ENCODE results near the gene ZKSCAN4. TPM values are rescaled to one million over a fixed set of nuclear protein-coding genes. Genes with fewer than 3 reads are reported as not detected.

ZKSCAN4 gene
- total RNA-seq, 1 experiment from 2014 or later: 3.5 TPM

DNA sequence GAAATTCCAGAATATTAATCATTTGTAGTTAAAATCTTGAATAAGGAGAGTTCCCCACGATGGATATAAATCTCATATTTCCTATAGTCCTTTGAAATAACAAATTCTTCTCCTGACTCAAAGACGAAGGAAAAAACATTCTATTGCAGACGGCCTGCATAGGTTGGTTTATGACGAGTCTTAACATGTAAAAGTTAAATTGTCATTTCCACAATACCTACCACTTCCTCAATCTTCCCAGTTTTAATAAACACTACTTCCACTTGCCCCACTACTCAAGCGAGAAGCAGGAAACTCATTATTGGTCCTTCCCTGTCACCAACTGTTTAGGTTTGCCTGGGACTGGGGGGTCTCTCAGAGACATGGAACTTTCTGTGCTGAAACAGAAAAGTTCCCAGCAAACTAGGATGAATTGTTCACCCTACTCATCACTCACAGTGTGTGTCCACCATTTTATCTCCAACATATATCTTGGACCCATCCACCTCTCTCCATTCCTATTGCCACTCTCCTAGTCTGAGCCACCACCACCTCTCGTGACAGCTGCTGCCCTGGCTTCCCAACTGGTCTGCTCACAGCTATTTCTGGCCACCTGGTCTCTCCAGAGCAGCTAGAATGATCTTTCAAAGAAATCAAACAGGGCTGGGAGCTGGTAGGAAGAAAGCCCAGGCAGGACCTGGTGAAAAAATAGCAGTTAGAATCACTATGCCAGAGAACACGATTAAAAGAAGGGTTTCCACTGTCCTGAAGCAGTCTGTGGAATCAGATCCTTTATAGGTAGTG lies 42.1 kb downstream of the ZKSCAN4 start:
- no peak for DNase-seq (ENCODE audit: low spot score)

DNA sequence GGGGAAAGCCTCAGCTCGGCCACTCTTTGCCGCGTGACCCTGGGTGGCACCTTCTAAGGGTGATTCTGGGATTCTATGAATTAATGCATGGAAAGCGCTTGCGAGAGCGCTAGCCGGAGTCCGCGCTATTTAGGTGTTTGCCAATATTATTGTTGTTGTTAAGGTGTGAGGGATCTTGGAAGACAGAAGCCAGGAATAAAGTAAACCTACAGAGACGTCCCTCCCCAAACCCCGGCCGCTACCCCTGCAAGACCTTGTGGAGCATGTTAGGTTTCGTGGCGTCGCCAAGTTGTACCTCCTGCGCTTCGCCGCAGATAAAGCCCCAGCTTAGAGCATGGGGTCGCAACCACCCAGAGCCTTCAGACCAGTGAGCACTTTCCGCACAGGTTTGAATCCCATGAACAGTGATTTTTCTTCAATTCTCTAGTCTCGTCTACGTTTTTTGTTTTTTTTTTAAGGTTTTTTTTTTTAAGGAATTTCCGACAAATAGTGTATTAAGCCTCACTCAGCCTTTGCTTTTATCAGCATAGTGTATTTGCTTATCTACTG lies 43.9 kb downstream of the ZKSCAN4 start:
- DNase-seq (ENCODE audit: low spot score): no peak

DNA sequence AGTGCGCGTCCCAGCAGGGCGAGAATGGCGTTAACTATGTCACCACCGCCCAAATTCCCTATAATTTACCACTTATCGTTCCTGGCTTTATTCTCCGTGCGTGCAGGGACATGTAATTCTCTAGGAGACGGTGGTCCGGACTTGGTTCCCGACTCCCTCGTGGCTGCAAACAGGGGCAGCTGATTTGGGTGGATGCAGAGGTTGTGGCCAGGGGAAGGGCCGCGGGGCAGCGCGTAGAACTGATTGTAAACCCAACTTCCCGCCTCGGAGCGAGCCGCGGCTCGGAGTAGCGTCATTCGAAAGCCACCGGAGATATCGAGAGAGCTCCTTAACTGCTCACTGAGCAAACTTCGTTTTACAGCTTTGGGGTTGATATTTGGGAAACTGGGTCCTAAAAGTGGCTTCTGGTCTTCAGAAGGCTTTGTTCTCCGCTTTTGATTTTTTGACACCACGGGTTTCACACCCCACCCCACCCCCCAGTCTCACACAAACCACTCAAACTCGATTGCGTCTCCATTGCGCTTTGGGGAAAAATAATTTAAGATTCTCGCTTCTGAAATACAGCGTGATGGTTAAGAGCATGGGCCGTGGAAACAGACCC lies 44.5 kb downstream of the ZKSCAN4 start:
- DNase-seq (ENCODE audit: low spot score): no peak

DNA sequence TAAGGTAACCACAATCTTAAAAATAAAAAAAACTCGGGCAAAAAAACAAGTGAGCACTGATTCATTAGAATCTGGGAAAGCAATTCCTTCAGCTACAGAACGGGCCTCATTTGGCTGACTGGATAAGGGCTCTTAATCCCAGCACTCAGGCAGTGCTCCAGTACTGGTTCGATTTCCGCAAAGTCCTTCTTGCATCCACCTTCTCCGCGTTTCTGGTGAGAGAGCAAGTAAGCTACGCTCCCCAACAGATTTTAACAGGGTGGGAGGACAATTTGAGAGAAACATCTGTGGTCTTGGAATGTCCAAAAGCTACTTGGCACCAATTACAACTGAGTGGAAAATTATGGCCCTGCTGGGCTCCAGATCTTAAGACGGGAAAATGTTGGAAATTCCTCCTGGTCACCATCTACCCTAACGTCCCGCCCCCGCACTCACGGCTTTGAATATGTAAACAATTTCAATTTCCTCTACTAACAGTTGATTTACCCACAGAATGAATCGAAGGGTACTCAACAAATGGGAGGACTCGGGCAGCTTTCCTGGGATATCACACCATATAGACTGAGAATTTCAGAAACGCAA lies 45.0 kb downstream of the ZKSCAN4 start:
- no peak for DNase-seq (ENCODE audit: low spot score)

DNA sequence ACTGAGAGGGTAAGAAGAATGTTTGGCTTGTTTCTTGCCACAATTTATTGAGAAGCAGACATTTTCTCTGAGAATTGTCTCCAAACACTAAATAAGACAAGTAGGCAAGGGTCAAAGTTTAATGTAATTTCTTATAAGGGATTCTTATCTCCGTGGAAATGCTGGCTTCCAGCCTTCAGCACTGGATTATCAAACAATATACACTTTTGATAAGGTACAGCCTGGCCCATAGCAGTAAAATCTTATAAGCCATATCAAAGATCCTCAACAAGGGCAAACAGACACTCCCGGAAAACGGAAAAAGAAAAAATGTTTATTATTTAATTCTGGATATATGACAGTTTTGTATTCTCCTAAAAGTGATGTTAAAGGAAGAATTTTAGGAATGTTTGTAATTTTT lies 45.5 kb downstream of the ZKSCAN4 start:
- no peak for DNase-seq (ENCODE audit: low spot score)

DNA sequence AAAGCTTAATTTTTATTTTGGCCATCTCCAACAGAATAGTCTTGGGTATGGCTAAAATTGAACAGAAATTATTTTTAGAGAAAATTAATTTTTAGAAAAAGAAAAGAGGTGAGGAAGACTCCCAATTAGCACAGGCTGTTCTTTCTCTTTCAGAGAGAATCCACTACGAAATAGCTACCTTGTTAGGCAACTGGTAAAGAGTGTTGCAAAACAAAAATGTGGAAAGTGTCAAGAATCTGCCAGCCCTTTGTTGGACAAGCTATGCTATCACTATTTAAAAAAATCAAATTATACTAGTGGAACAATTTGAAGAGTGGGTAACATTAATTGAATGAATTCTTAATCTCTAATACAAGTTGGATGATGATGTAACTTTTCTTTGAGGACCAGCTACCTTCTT lies 46.2 kb downstream of the ZKSCAN4 start:
- no peak for DNase-seq (ENCODE audit: low spot score)

DNA sequence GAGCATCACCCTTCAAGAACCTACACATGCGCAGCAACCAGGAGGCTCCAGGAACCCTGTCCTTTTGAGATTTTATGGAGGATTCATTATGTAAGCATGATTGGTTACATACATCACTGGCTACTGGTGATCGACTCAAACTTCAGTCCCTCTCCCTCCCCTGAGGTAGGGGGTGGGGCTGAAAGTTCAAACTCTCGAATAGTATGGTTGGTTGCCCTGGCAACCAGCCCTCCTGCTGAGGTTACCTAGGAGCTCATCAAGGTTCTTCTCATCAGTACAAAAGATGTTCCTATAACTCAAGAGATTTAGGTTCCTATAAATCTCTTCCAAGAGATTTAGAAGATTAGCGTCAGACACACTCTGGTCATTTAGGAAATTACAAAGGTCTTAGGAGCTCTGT lies 48.9 kb downstream of the ZKSCAN4 start:
- DNase-seq (ENCODE audit: low spot score): no peak

DNA sequence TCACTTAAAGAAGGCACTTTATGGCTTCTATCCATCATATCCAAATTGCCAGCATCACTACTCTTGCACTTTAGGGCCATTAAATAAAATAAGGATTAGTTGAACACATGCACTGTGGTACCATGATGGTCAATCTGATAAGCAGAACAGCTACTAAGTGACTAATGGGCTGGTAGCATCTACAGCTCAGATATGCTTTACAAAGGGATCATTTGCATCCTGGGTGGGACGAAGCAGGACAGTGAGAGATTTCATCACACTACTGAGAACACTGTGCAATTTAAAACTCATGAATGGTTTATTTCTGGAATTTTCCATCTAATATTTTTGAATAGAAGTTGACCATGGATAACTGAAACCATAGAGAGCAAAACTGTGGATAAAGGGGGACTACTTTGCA lies 52.0 kb downstream of the ZKSCAN4 start:
- no peak for DNase-seq (ENCODE audit: low spot score)

Other genes with a start within 250 kb of the ZKSCAN4 start
- gene ZNF165, start 171.7 kb downstream of the ZKSCAN4 start, total RNA-seq (2014; rRNA removed; shearing (Covaris generic)): 0.09 and 1.4 TPM in 2 replicates
- gene ZSCAN16, start 127.7 kb downstream of the ZKSCAN4 start, total RNA-seq (2014; rRNA removed; shearing (Covaris generic)): 7.7 and 9.9 TPM in 2 replicates
- gene ZKSCAN8, start 110.4 kb downstream of the ZKSCAN4 start, total RNA-seq (2014; rRNA removed; shearing (Covaris generic)): 10.2 and 10.4 TPM in 2 replicates
- 14.0 and 17.0 TPM in 2 replicates for gene ZSCAN9, start 27.0 kb downstream of the ZKSCAN4 start, total RNA-seq (2014; rRNA removed; shearing (Covaris generic))
- gene NKAPL, start 7.0 kb upstream of the ZKSCAN4 start, total RNA-seq (2014; rRNA removed; shearing (Covaris generic)): not detected in 2 replicates
- 16.9 and 18.7 TPM in 2 replicates for gene ZSCAN26, start 14.9 kb upstream of the ZKSCAN4 start, total RNA-seq (2014; rRNA removed; shearing (Covaris generic))
- gene PGBD1, start 29.3 kb upstream of the ZKSCAN4 start, total RNA-seq (2014; rRNA removed; shearing (Covaris generic)): 9.1 and 12.0 TPM in 2 replicates
- 17.4 and 24.4 TPM in 2 replicates for gene ZSCAN31, start 83.9 kb upstream of the ZKSCAN4 start, total RNA-seq (2014; rRNA removed; shearing (Covaris generic))
- gene ZKSCAN3, start 97.7 kb upstream of the ZKSCAN4 start, total RNA-seq (2014; rRNA removed; shearing (Covaris generic)): 3.7 and 5.0 TPM in 2 replicates
- 5.3 and 7.3 TPM in 2 replicates for gene ZSCAN12, start 147.5 kb upstream of the ZKSCAN4 start, total RNA-seq (2014; rRNA removed; shearing (Covaris generic))
- gene ZSCAN23, start 191.2 kb upstream of the ZKSCAN4 start, total RNA-seq (2014; rRNA removed; shearing (Covaris generic)): 1.0 and 3.2 TPM in 2 replicates